Measurements from ENCODE around the gene TMEM14A. TPM values are rescaled to one million over a fixed set of nuclear protein-coding genes. Genes with fewer than 3 reads are reported as not detected.
A peak's percentile ranks its signal among the peaks of the same experiment; 100 is the strongest.

TMEM14A gene
- total RNA-seq, 1 donor from 2014 or later = 6.6 TPM

- POLR2A ChIA-PET = no interaction called here
- intact Hi-C loops (cut with micrococcal nuclease) = loop anchor here (1.0 to 10.0 kb wide), 12 partner anchors 11 to 1131 kb away; partner anchors contain the start of genes EFHC1, GCLC and LRRC1
- Mint-ChIP-seq H3K4me3 (no peak overlapping the region), H3K27me3 (no peaks in the 10 kb centered on the region), H3K36me3 (ENCODE audit: low read depth) (no peaks in the 10 kb centered on the region), H3K4me1 (peaks cover 17% of the 10 kb centered on the region), H3K9me3 (no peaks in the 10 kb centered on the region), H3K27ac (no peak overlapping the region)
- CTCF ChIA-PET = interaction anchor here (0.8 to 3.9 kb wide), 10 partner anchors 11 to 377 kb away, joined by 3 to 66 read pairs (median 5); partner anchors contain the start of gene EFHC1
- DNase-seq (no peak), ATAC-seq (ENCODE audit: low read depth) (peak; percentile 62)
- peak; percentile 78 for TF ChIP-seq CTCF (IDR thresholded peaks at IDR 0.05)
Observed at GRCh38 chr6:52663120-52663935, 7.6 kb upstream of the TMEM14A start.

GRCh38 chr6:52663936-52664185 lies 7.1 kb upstream of the TMEM14A start:
- Mint-ChIP-seq H3K36me3 (ENCODE audit: low read depth) (no peaks in the 10 kb centered on the region), H3K9me3 (no peaks in the 10 kb centered on the region), H3K4me1 (peaks cover 19% of the 10 kb centered on the region), H3K27ac (no peak overlapping the region), H3K27me3 (no peaks in the 10 kb centered on the region), H3K4me3 (no peak overlapping the region)
- ChIA-PET CTCF (interaction anchor here (1.2 to 3.9 kb wide), 6 partner anchors 12 to 377 kb away, joined by 3 to 66 read pairs (median 6); partner anchors contain the start of gene EFHC1), POLR2A (no interaction called here)
- intact Hi-C loops (cut with micrococcal nuclease) = loop anchor here (1.0 to 10.0 kb wide), 13 partner anchors 12 to 1131 kb away; partner anchors contain the start of genes EFHC1, GCLC, LRRC1 and TRAM2
- DNase-seq = no peak
- ATAC-seq (ENCODE audit: low read depth) = no peak
- TF ChIP-seq CTCF (IDR thresholded peaks at IDR 0.05) = peak; percentile 5

- DNase-seq = peak; percentile 58
- TF ChIP-seq CTCF (IDR thresholded peaks at IDR 0.05) = no peak
- Mint-ChIP-seq H3K9me3 (no peaks in the 10 kb centered on the region), H3K27me3 (no peaks in the 10 kb centered on the region), H3K4me1 (peaks cover 19% of the 10 kb centered on the region), H3K36me3 (ENCODE audit: low read depth) (no peaks in the 10 kb centered on the region), H3K27ac (no peak overlapping the region), H3K4me3 (no peak overlapping the region)
- intact Hi-C loops (cut with micrococcal nuclease) = loop anchor here (1.0 to 10.0 kb wide), 5 partner anchors 67 to 1130 kb away; partner anchors contain the start of genes GCLC, LRRC1 and TRAM2
- ChIA-PET POLR2A (no interaction called here), CTCF (interaction anchor here (0.7 to 1.6 kb wide), 4 partner anchors 9 to 248 kb away, joined by 3 to 7 read pairs (median 4); no protein-coding TSS in a partner anchor)
- peak; percentile 91 for ATAC-seq (ENCODE audit: low read depth)
Observed at GRCh38 chr6:52664186-52664990, 6.5 kb upstream of the TMEM14A start.

GRCh38 chr6:52664991-52665686 lies 5.8 kb upstream of the TMEM14A start:
- TF ChIP-seq CTCF (IDR thresholded peaks at IDR 0.05) = no peak
- Mint-ChIP-seq H3K4me3 (no peak overlapping the region), H3K4me1 (peaks cover 19% of the 10 kb centered on the region), H3K27ac (no peak overlapping the region), H3K36me3 (ENCODE audit: low read depth) (no peaks in the 10 kb centered on the region), H3K27me3 (no peaks in the 10 kb centered on the region), H3K9me3 (no peaks in the 10 kb centered on the region)
- intact Hi-C loops (cut with micrococcal nuclease) = loop anchor here (1.0 to 10.0 kb wide), 5 partner anchors 68 to 1130 kb away; partner anchors contain the start of genes GCLC, LRRC1 and TRAM2
- ChIA-PET CTCF (interaction anchor here (0.6 to 1.6 kb wide), 6 partner anchors 8 to 342 kb away, joined by 3 to 7 read pairs (median 4); no protein-coding TSS in a partner anchor), POLR2A (no interaction called here)
- ATAC-seq (ENCODE audit: low read depth) (no peak), DNase-seq (no peak)
